Duodenal mucosa (tissue), 2 donors: Measurements from ENCODE around the gene ZNF648.

Experiments used
- H3K27ac ChIP-seq: one replicate; pipeline ENCODE4 v1.7.0; 2013; ENCODE audit warnings: low read depth, low read length
- H3K27me3 ChIP-seq, 2 donors: one replicate each; pipeline ENCODE4 v1.7.0; 2013; ENCODE audit warnings: low read length in 2 of 2, control low read depth in 1 of 2; ENCODE audit not compliant: insufficient read depth in 2 of 2, control insufficient read depth in 1 of 2
- H3K36me3 ChIP-seq, 2 donors: one replicate each; pipeline ENCODE4 v1.7.0; 2013; ENCODE audit warnings: low read length in 2 of 2, control low read depth in 1 of 2; ENCODE audit not compliant: insufficient read depth in 2 of 2, control insufficient read depth in 1 of 2
- H3K4me1 ChIP-seq, 2 donors: one replicate each; pipeline ENCODE4 v1.7.0; 2013; ENCODE audit warnings: low read length in 2 of 2, control low read depth in 1 of 2; ENCODE audit not compliant: insufficient read depth in 2 of 2, control insufficient read depth in 1 of 2
- H3K4me3 ChIP-seq, 2 donors: one replicate each; pipeline ENCODE4 v1.7.0; 2013; ENCODE audit warnings: low read length in 2 of 2, low read depth in 1 of 2
- H3K9ac ChIP-seq, 2 donors: one replicate each; pipeline ENCODE4 v1.7.0; 2013; ENCODE audit warnings: low read length in 2 of 2, low read depth in 1 of 2
- H3K9me3 ChIP-seq, 2 donors: one replicate each; pipeline ENCODE4 v1.7.0; 2013; ENCODE audit warnings: low read length in 2 of 2, control low read depth in 1 of 2; ENCODE audit not compliant: control insufficient read depth in 1 of 2

The ZNF648 gene

GRCh38 chr1:182092336-182092735 is 30.8 kb upstream of the ZNF648 start:
- no peaks in the 10 kb centered on the region for H3K36me3 ChIP-seq
- H3K4me1 ChIP-seq: no peaks in the 10 kb centered on the region
- no peaks in the 10 kb centered on the region for H3K9me3 ChIP-seq
- no peak overlapping the region for H3K27ac ChIP-seq
- no peaks in the 10 kb centered on the region for H3K27me3 ChIP-seq
- H3K9ac ChIP-seq: no peak overlapping the region
- no peak overlapping the region for H3K4me3 ChIP-seq

GRCh38 chr1:182091083-182091482 is 29.6 kb upstream of the ZNF648 start:
- no peak overlapping the region for H3K9ac ChIP-seq

GRCh38 chr1:182087719-182088350 is 26.3 kb upstream of the ZNF648 start:
- Histone ChIP-seq H3K4me1 (no peaks in the 10 kb centered on the region), H3K27ac (no peak overlapping the region), H3K9me3 (no peaks in the 10 kb centered on the region), H3K9ac (no peak overlapping the region), H3K27me3 (no peaks in the 10 kb centered on the region), H3K4me3 (no peak overlapping the region), H3K36me3 (no peaks in the 10 kb centered on the region)

More at GRCh38 chr1:182091083-182091482, 29.6 kb upstream of the ZNF648 start:
- no peaks in the 10 kb centered on the region for H3K9me3 ChIP-seq
- H3K36me3 ChIP-seq: no peaks in the 10 kb centered on the region
- no peaks in the 10 kb centered on the region for H3K4me1 ChIP-seq
- H3K27me3 ChIP-seq: no peaks in the 10 kb centered on the region
- H3K4me3 ChIP-seq: no peak overlapping the region
- no peak overlapping the region for H3K27ac ChIP-seq

GRCh38 chr1:182087304-182087703 is 25.8 kb upstream of the ZNF648 start:
- Histone ChIP-seq H3K9ac (no peak overlapping the region), H3K4me3 (no peak overlapping the region), H3K4me1 (no peaks in the 10 kb centered on the region), H3K27me3 (no peaks in the 10 kb centered on the region), H3K36me3 (no peaks in the 10 kb centered on the region), H3K9me3 (no peaks in the 10 kb centered on the region), H3K27ac (no peak overlapping the region)

GRCh38 chr1:182086620-182087019 is 25.1 kb upstream of the ZNF648 start:
- no peak overlapping the region for H3K4me3 ChIP-seq
- H3K27ac ChIP-seq: no peak overlapping the region
- H3K27me3 ChIP-seq: no peaks in the 10 kb centered on the region
- H3K9me3 ChIP-seq: no peaks in the 10 kb centered on the region
- H3K36me3 ChIP-seq: no peaks in the 10 kb centered on the region
- no peaks in the 10 kb centered on the region for H3K4me1 ChIP-seq
- H3K9ac ChIP-seq: no peak overlapping the region

GRCh38 chr1:182086136-182086535 is 24.6 kb upstream of the ZNF648 start:
- no peaks in the 10 kb centered on the region for H3K4me1 ChIP-seq

GRCh38 chr1:182085726-182086125 is 24.2 kb upstream of the ZNF648 start:
- Histone ChIP-seq H3K9me3 (no peaks in the 10 kb centered on the region), H3K4me3 (no peak overlapping the region), H3K27ac (no peak overlapping the region)

More at GRCh38 chr1:182086136-182086535, 24.6 kb upstream of the ZNF648 start:
- no peaks in the 10 kb centered on the region for H3K27me3 ChIP-seq
- H3K36me3 ChIP-seq: no peaks in the 10 kb centered on the region
- H3K27ac ChIP-seq: no peak overlapping the region
- H3K9ac ChIP-seq: no peak overlapping the region
- no peak overlapping the region for H3K4me3 ChIP-seq
- no peaks in the 10 kb centered on the region for H3K9me3 ChIP-seq

GRCh38 chr1:182084487-182085316 is 23.2 kb upstream of the ZNF648 start:
- Histone ChIP-seq H3K4me3 (no peak overlapping the region), H3K9me3 (no peaks in the 10 kb centered on the region), H3K36me3 (no peaks in the 10 kb centered on the region), H3K27me3 (no peaks in the 10 kb centered on the region), H3K4me1 (no peaks in the 10 kb centered on the region), H3K27ac (no peak overlapping the region), H3K9ac (no peak overlapping the region)

More at GRCh38 chr1:182085726-182086125, 24.2 kb upstream of the ZNF648 start:
- Histone ChIP-seq H3K27me3 (no peaks in the 10 kb centered on the region), H3K9ac (no peak overlapping the region), H3K4me1 (no peaks in the 10 kb centered on the region), H3K36me3 (no peaks in the 10 kb centered on the region)

- Histone ChIP-seq H3K9ac (no peak overlapping the region), H3K4me1 (no peaks in the 10 kb centered on the region), H3K36me3 (no peaks in the 10 kb centered on the region), H3K27me3 (no peaks in the 10 kb centered on the region), H3K4me3 (no peak overlapping the region), H3K27ac (no peak overlapping the region), H3K9me3 (no peaks in the 10 kb centered on the region)
Observed at GRCh38 chr1:182083851-182084486, 22.5 kb upstream of the ZNF648 start.

GRCh38 chr1:182080955-182081582 is 19.6 kb upstream of the ZNF648 start:
- Histone ChIP-seq H3K9me3 (no peaks in the 10 kb centered on the region), H3K36me3 (no peaks in the 10 kb centered on the region), H3K4me3 (no peak overlapping the region), H3K27me3 (no peaks in the 10 kb centered on the region), H3K27ac (no peak overlapping the region), H3K9ac (no peak overlapping the region), H3K4me1 (no peaks in the 10 kb centered on the region)
